ENCODE measurements around the gene INAVA. TPM values are rescaled to one million over a fixed set of nuclear protein-coding genes. Genes with fewer than 3 reads are reported as not detected.
A peak's percentile ranks its signal among the peaks of the same experiment; 100 is the strongest.

The INAVA gene
- total and polyA plus RNA-seq, 2 of the 13 experiments (the other 11 are each of a cell fraction or from before 2014, with no cell fraction given), result 6.0 to 13.5 TPM

- TF ChIP-seq ZNF329 (CRISPR knock-in tag; IDR thresholded peaks at IDR 0.05; ENCODE audit: low read depth) (no peak), ATF4 (CRISPR knock-in tag; IDR thresholded peaks at IDR 0.05) (no peak), SNRNP70 (IDR thresholded peaks at IDR 0.05; ENCODE audit: low read depth, low read length) (no peak), ZNF660 (CRISPR knock-in tag; IDR thresholded peaks at IDR 0.05; ENCODE audit: borderline replicate concordance, low read depth) (no peak), KDM4B (CRISPR knock-in tag; IDR thresholded peaks at IDR 0.05) (no peak), ZFX (CRISPR knock-in tag; IDR thresholded peaks at IDR 0.05; ENCODE audit: low read depth) (peak; percentile 4; the same call in 1 of the 2 replicates), CBX2 (IDR thresholded peaks at IDR 0.05; ENCODE audit: low read depth, low read length) (no peak), CBX2 (CRISPR knock-in tag; IDR thresholded peaks at IDR 0.05; ENCODE audit: low read depth) (no peak), ZNF609 (CRISPR knock-in tag; IDR thresholded peaks at IDR 0.05; ENCODE audit: borderline replicate concordance) (peak; percentile 42; the same call in 1 of the 2 replicates), SOX13 (IDR thresholded peaks at IDR 0.05) (peak; percentile 77; the same call in 1 of the 2 replicates), SOX13 (CRISPR knock-in tag; conservative IDR thresholded peaks at IDR 0.05 in 1 of 2, IDR thresholded peaks at IDR 0.05 in 1 of 2) (peak in 1 of 2 experiments; percentile 79; a peak in 2 of 4 replicates), POLR2A (IDR thresholded peaks at IDR 0.05; ENCODE audit: insufficient read depth in 1 of 2, low read depth in 2 of 2, low read length in 2 of 2) (peak; percentile 34 to 79; a peak in 3 of 4 replicates), ZNF34 (CRISPR knock-in tag; IDR thresholded peaks at IDR 0.05; ENCODE audit: borderline replicate concordance) (no peak), MEF2D (CRISPR knock-in tag; IDR thresholded peaks at IDR 0.05) (no peak), ZNF101 (CRISPR knock-in tag; IDR thresholded peaks at IDR 0.05; ENCODE audit: borderline replicate concordance, low read depth) (no peak), TRIM24 (CRISPR knock-in tag; IDR thresholded peaks at IDR 0.05) (no peak)
- TF ChIP-seq, protein P1, sequence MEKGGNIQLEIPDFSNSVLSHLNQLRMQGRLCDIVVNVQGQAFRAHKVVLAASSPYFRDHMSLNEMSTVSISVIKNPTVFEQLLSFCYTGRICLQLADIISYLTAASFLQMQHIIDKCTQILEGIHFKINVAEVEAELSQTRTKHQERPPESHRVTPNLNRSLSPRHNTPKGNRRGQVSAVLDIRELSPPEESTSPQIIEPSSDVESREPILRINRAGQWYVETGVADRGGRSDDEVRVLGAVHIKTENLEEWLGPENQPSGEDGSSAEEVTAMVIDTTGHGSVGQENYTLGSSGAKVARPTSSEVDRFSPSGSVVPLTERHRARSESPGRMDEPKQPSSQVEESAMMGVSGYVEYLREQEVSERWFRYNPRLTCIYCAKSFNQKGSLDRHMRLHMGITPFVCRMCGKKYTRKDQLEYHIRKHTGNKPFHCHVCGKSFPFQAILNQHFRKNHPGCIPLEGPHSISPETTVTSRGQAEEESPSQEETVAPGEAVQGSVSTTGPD (CRISPR knock-in tag; IDR thresholded peaks at IDR 0.05), result no peak
- TF ChIP-seq, protein P2, sequence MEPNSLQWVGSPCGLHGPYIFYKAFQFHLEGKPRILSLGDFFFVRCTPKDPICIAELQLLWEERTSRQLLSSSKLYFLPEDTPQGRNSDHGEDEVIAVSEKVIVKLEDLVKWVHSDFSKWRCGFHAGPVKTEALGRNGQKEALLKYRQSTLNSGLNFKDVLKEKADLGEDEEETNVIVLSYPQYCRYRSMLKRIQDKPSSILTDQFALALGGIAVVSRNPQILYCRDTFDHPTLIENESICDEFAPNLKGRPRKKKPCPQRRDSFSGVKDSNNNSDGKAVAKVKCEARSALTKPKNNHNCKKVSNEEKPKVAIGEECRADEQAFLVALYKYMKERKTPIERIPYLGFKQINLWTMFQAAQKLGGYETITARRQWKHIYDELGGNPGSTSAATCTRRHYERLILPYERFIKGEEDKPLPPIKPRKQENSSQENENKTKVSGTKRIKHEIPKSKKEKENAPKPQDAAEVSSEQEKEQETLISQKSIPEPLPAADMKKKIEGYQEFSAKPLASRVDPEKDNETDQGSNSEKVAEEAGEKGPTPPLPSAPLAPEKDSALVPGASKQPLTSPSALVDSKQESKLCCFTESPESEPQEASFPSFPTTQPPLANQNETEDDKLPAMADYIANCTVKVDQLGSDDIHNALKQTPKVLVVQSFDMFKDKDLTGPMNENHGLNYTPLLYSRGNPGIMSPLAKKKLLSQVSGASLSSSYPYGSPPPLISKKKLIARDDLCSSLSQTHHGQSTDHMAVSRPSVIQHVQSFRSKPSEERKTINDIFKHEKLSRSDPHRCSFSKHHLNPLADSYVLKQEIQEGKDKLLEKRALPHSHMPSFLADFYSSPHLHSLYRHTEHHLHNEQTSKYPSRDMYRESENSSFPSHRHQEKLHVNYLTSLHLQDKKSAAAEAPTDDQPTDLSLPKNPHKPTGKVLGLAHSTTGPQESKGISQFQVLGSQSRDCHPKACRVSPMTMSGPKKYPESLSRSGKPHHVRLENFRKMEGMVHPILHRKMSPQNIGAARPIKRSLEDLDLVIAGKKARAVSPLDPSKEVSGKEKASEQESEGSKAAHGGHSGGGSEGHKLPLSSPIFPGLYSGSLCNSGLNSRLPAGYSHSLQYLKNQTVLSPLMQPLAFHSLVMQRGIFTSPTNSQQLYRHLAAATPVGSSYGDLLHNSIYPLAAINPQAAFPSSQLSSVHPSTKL (CRISPR knock-in tag; IDR thresholded peaks at IDR 0.05), result peak; percentile 57; the same call in 1 of the 2 replicates
Measured at GRCh38 chr1:200891774-200892157, 2.9 kb upstream of the INAVA start (continued).
